ENCODE results near the gene IFT122. TPM values are rescaled to one million over a fixed set of nuclear protein-coding genes. Genes with fewer than 3 reads are reported as not detected.
A peak's percentile ranks its signal among the peaks of the same experiment; 100 is the strongest.

IFT122 gene
- total RNA-seq, 1 donor from 2014 or later = 19.2 TPM

DNA sequence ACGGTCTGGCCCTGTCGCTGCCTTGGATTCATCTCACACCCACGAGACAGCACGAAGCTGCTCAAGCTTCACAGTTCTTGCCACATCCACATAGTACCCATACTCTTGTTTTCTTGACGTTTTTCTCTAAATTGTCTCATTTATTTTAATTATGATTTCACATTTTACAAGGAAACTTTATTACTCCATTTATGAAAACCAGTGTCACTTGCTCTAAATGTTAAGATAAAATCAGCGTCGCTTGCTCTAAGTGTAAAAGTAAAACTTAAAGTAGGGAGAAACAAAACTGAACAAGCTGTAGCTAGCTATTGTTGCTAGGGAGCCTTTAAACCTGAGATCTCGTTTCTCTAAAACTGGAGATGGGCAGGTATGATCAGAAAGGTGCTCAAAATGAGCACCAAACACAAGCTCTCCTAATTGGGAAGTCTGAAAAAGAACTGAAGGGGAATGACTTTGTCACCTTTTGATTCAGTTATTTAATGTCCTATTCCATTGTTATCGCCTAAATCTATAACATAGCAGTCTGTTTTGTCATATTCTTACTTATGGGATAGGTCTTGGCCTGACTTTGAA is 680 bp downstream of the IFT122 start:
- TF ChIP-seq, protein P1, sequence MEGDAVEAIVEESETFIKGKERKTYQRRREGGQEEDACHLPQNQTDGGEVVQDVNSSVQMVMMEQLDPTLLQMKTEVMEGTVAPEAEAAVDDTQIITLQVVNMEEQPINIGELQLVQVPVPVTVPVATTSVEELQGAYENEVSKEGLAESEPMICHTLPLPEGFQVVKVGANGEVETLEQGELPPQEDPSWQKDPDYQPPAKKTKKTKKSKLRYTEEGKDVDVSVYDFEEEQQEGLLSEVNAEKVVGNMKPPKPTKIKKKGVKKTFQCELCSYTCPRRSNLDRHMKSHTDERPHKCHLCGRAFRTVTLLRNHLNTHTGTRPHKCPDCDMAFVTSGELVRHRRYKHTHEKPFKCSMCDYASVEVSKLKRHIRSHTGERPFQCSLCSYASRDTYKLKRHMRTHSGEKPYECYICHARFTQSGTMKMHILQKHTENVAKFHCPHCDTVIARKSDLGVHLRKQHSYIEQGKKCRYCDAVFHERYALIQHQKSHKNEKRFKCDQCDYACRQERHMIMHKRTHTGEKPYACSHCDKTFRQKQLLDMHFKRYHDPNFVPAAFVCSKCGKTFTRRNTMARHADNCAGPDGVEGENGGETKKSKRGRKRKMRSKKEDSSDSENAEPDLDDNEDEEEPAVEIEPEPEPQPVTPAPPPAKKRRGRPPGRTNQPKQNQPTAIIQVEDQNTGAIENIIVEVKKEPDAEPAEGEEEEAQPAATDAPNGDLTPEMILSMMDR (IDR thresholded peaks at IDR 0.05) = no peak
- no peaks in the 10 kb centered on the region for H3K27me3 Mint-ChIP-seq
- ChIA-PET POLR2A (interaction anchor here (0.6 to 5.4 kb wide), 16 partner anchors 11 to 671 kb away, joined by 3 to 59 read pairs (median 4); partner anchors contain the start of genes EFCAB12 and RAB43), CTCF (interaction anchor here (3.1 kb wide), 1 partner anchor 57 kb away, joined by 9 read pairs; no protein-coding TSS in a partner anchor)
- no peaks in the 10 kb centered on the region for H3K9me3 Mint-ChIP-seq
- ATAC-seq (ENCODE audit: low read depth) = no peak
- H3K36me3 Mint-ChIP-seq (ENCODE audit: low read depth) = peaks cover 38% of the 10 kb centered on the region
- DNase-seq = no peak
- H3K27ac Mint-ChIP-seq = peak overlapping the region; percentile 96
- intact Hi-C loops (cut with micrococcal nuclease) = loop anchor here (1.0 to 5.0 kb wide), 12 partner anchors 12 to 1388 kb away; partner anchors contain the start of genes ACAD9, CNBP, EFCAB12 and PIK3R4
- H3K4me1 Mint-ChIP-seq = peaks cover 53% of the 10 kb centered on the region
- H3K4me3 Mint-ChIP-seq = peak overlapping the region; percentile 96

DNA sequence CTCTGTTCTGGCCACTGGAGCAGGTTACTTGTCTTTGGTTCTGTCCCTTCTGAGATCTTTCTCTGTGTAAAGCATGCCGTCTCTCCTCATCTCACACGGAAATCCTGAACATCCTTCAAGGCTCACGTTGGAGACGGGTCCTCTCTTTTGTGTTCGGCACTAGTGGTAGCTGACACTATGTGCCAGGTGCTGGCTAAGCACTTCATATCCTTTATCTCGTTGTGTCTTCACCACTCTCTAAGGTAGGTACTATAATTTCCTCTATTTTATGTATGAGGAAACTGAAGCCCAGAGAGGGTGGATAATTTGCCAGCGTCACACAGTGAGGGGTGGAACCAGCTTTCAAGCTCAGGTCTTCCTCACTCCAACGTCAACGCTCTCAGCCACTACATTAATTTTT is 1.2 kb downstream of the IFT122 start:
- Mint-ChIP-seq H3K4me3 (peak overlapping the region; percentile 96), H3K36me3 (ENCODE audit: low read depth) (peaks cover 34% of the 10 kb centered on the region), H3K4me1 (peaks cover 48% of the 10 kb centered on the region), H3K27me3 (no peaks in the 10 kb centered on the region), H3K9me3 (no peaks in the 10 kb centered on the region), H3K27ac (peak overlapping the region; percentile 96)
- CTCF ChIA-PET = interaction anchor here (3.1 kb wide), 1 partner anchor 58 kb away, joined by 9 read pairs; no protein-coding TSS in a partner anchor
- TF ChIP-seq, protein P1 (IDR thresholded peaks at IDR 0.05) = no peak
- POLR2A ChIA-PET = interaction anchor here (2.1 to 5.4 kb wide), 3 partner anchors 12 to 135 kb away, joined by 10 to 59 read pairs (median 29); partner anchors contain the start of gene EFCAB12
- no peak for DNase-seq
- intact Hi-C loops (cut with micrococcal nuclease) = loop anchor here (2.0 to 5.0 kb wide), 7 partner anchors 59 to 1389 kb away; partner anchors contain the start of genes ACAD9, CNBP, PIK3R4 and SEC61A1
- no peak for ATAC-seq (ENCODE audit: low read depth)

DNA sequence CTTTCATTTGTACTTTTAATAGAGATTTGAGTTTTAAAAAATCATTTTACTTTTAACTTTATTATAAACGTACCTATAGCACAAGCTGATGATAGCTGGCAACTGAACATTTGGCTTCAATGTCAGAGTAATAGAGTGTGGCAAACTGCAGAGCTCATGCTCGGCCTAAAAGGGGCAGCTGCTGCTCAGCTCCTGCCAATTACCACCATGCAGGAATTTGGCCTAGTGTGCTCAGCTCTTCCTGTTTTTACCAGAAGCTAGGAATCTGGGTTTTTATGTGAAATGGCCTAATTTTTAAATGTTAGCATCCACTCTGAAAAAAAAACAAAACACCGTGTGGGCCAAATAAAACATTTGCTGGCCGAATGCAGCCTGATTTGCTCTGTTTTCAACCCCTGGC is 1.8 kb downstream of the IFT122 start:
- H3K4me3 Mint-ChIP-seq = peak overlapping the region; percentile 96
- H3K27ac Mint-ChIP-seq = no peak overlapping the region
- peaks cover 28% of the 10 kb centered on the region for H3K36me3 Mint-ChIP-seq (ENCODE audit: low read depth)
- peaks cover 42% of the 10 kb centered on the region for H3K4me1 Mint-ChIP-seq
- intact Hi-C loops (cut with micrococcal nuclease) = loop anchor here (2.0 to 5.0 kb wide), 7 partner anchors 59 to 1389 kb away; partner anchors contain the start of genes ACAD9, CNBP, PIK3R4 and SEC61A1
- TF ChIP-seq, protein P1 (IDR thresholded peaks at IDR 0.05) = no peak
- CTCF ChIA-PET = no interaction called here
- POLR2A ChIA-PET = interaction anchor here (5.4 kb wide), 1 partner anchor 12 kb away, joined by 59 read pairs; the partner anchor contains the start of gene EFCAB12
- no peaks in the 10 kb centered on the region for H3K27me3 Mint-ChIP-seq
- DNase-seq (no peak), ATAC-seq (ENCODE audit: low read depth) (no peak)
- no peaks in the 10 kb centered on the region for H3K9me3 Mint-ChIP-seq

DNA sequence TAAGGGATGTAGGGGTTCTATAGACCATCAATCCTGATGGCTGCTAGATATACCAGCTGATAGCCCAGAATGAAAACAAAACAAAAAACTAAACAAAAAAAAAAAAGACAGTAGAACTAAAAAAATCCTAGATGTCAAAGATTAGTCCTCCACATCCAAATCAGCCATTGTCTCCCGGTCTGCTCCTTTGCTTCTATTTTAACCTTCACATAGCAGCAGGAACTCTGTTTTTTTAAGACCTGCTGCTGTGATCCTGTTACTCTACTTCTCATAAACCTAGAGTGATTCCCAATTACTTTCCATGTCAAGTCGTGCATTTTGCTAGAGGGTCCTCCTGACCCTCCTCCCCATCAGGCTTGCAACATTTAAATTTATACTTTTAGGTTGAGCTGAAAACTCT is 2.5 kb downstream of the IFT122 start:
- ATAC-seq (ENCODE audit: low read depth) (no peak), DNase-seq (no peak)
- ChIA-PET CTCF (no interaction called here), POLR2A (interaction anchor here (5.4 kb wide), 1 partner anchor 13 kb away, joined by 59 read pairs; the partner anchor contains the start of gene EFCAB12)
- Mint-ChIP-seq H3K4me3 (no peak overlapping the region), H3K36me3 (ENCODE audit: low read depth) (peaks cover 23% of the 10 kb centered on the region), H3K27ac (peak overlapping the region; percentile 24), H3K9me3 (no peaks in the 10 kb centered on the region), H3K27me3 (no peaks in the 10 kb centered on the region), H3K4me1 (peaks cover 37% of the 10 kb centered on the region)
- TF ChIP-seq, protein P1 (IDR thresholded peaks at IDR 0.05) = no peak
- intact Hi-C loops (cut with micrococcal nuclease) = loop anchor here (5.0 kb wide), 2 partner anchors 60 to 1390 kb away; partner anchors contain the start of gene SEC61A1

DNA sequence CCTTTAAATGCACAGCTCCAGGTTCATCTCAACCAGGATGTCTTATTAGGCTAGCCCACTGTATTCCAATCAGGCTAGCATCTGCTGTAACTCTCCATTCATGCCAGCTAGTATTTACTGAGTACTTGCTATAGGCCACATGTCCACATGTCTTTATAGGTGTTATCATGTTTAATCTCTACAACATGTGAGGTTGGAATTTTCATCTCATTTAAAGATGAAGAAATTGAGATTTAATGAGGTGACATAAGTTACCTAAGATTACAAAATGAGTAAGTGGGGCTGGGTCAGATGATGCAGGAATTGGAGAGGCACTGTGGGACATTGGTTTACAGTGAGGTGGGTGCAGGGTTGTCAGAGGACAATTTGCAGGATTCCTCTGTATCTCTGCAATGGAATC is 2.9 kb downstream of the IFT122 start:
- CTCF ChIA-PET = no interaction called here
- intact Hi-C loops (cut with micrococcal nuclease) = loop anchor here (5.0 kb wide), 2 partner anchors 61 to 1391 kb away; partner anchors contain the start of gene SEC61A1
- no peak for ATAC-seq (ENCODE audit: low read depth)
- Mint-ChIP-seq H3K27me3 (no peaks in the 10 kb centered on the region), H3K36me3 (ENCODE audit: low read depth) (peaks cover 18% of the 10 kb centered on the region), H3K4me1 (peaks cover 32% of the 10 kb centered on the region), H3K9me3 (no peaks in the 10 kb centered on the region), H3K27ac (peak overlapping the region; percentile 24), H3K4me3 (no peak overlapping the region)
- TF ChIP-seq, protein P1 (IDR thresholded peaks at IDR 0.05) = no peak
- POLR2A ChIA-PET = no interaction called here
- DNase-seq = no peak
